Vagina (tissue), 2 donors: ENCODE results near the gene ZNF438. TPM values are rescaled to one million over a fixed set of nuclear protein-coding genes. Genes with fewer than 3 reads are reported as not detected.
A peak's percentile ranks its signal among the peaks of the same experiment; 100 is the strongest.
"Not testable (repeated sequence)": the region's sequence is repeated elsewhere in the genome, so short reads cannot be mapped to it uniquely, and the experiment has no call there.

ENCODE experiments used
- DNase-seq, 2 donors: peaks; one replicate each; pipeline ENCODE4 v3.0.0-alpha.2; 2017; ENCODE audit errors: extremely low spot score in 2 of 2
- H3K27ac ChIP-seq: fragments of 200-600 bp; sonication (generic); one replicate; pipeline ENCODE4 v1.5.1; 2019
- H3K27me3 ChIP-seq: fragments of 200-600 bp; sonication (generic); one replicate; pipeline ENCODE4 v1.5.1; 2019
- H3K36me3 ChIP-seq, 2 donors: fragments of 200-600 bp; sonication (generic); one replicate each; pipeline ENCODE4 v1.5.1; 2017 to 2019
- H3K4me1 ChIP-seq: fragments of 200-600 bp; sonication (generic); one replicate; pipeline ENCODE4 v1.5.1; 2019
- H3K4me3 ChIP-seq, 2 donors: fragments of 200-600 bp; sonication (generic); 1 replicate in 1 of 2; 2 replicates in 1 of 2; pipeline ENCODE4 v1.5.1; 2016 to 2019
- H3K9me3 ChIP-seq: fragments of 200-600 bp; sonication (generic); one replicate; pipeline ENCODE4 v1.5.1; 2019
- CTCF ChIP-seq, 3 experiments: fragments of 450-650 bp in 2 of 3; fragments of 200-600 bp in 1 of 3; sonication (generic) in 1 of 3; IDR thresholded peaks; one replicate each; pipeline ENCODE4 v1.5.1; 2017 to 2019; ENCODE audit warnings: antibody characterized with exemption in 3 of 3, mild to moderate bottlenecking in 2 of 3, moderate library complexity in 2 of 3
- POLR2A ChIP-seq, 2 donors: fragments of 450-650 bp; IDR thresholded peaks; one replicate each; pipeline ENCODE4 v1.6.1; 2017; ENCODE audit warnings: antibody characterized with exemption in 2 of 2, mild to moderate bottlenecking in 2 of 2, moderate library complexity in 2 of 2
- POLR2AphosphoS5 ChIP-seq, 2 donors: sonication (generic); formaldehyde crosslinking; IDR thresholded peaks; one replicate each; pipeline ENCODE4 v1.9.0; 2017; ENCODE audit warnings: antibody characterized with exemption in 2 of 2, mild to moderate bottlenecking in 2 of 2, low read depth in 1 of 2; ENCODE audit not compliant: insufficient read depth in 1 of 2
- intact Hi-C: fragments of 100-400 bp; cut with DNase I; formaldehyde crosslinking; loops from one replicate; pipeline ENCODE4 v1.15.1; 2023
- total RNA-seq: library from RNA; depleted of rRNA; stranded (reverse); fragments of >200 nt; gene quantifications from one replicate; pipeline ENCODE4 v1.2.3, GENCODE V29; 2016

ZNF438 gene
- total RNA-seq, 1 donor from 2014 or later: 11.8 TPM

- intact Hi-C loops: no loop called here
- Histone ChIP-seq H3K36me3 (no peaks in the 10 kb centered on the region), H3K27me3 (no peaks in the 10 kb centered on the region), H3K4me1 (peaks cover 24% of the 10 kb centered on the region), H3K4me3 (no peak overlapping the region), H3K9me3 (no peaks in the 10 kb centered on the region), H3K27ac (no peak overlapping the region)
- TF ChIP-seq POLR2AphosphoS5 (IDR thresholded peaks at IDR 0.05; ENCODE audit: insufficient read depth in 1 of 2, low read depth in 1 of 2): no peak
- TF ChIP-seq CTCF (IDR thresholded peaks at IDR 0.05): no peak
- no peak for DNase-seq
These were observed 45.6 kb downstream of the ZNF438 start for GRCh38 chr10:30986053-30986555.

- Histone ChIP-seq H3K27me3 (no peaks in the 10 kb centered on the region), H3K4me1 (peaks cover 24% of the 10 kb centered on the region), H3K36me3 (no peaks in the 10 kb centered on the region), H3K4me3 (no peak overlapping the region), H3K9me3 (no peaks in the 10 kb centered on the region), H3K27ac (peak overlapping the region; percentile 54)
- no peak for DNase-seq
- TF ChIP-seq POLR2AphosphoS5 (IDR thresholded peaks at IDR 0.05; ENCODE audit: insufficient read depth in 1 of 2, low read depth in 1 of 2) (no peak), POLR2A (IDR thresholded peaks at IDR 0.05) (no peak), CTCF (IDR thresholded peaks at IDR 0.05) (no peak)
- intact Hi-C loops: no loop called here
These were observed 46.2 kb downstream of the ZNF438 start for GRCh38 chr10:30985512-30985911.

- H3K4me3 ChIP-seq: peak overlapping the region in 1 of 2 donors; percentile 3
- no peaks in the 10 kb centered on the region for H3K9me3 ChIP-seq
- intact Hi-C loops: no loop called here
- no peaks in the 10 kb centered on the region for H3K27me3 ChIP-seq
- H3K4me1 ChIP-seq: peaks cover 24% of the 10 kb centered on the region
- H3K36me3 ChIP-seq: no peaks in the 10 kb centered on the region
- H3K27ac ChIP-seq: peak overlapping the region; percentile 54
- no peak for DNase-seq
- TF ChIP-seq POLR2AphosphoS5 (IDR thresholded peaks at IDR 0.05; ENCODE audit: insufficient read depth in 1 of 2, low read depth in 1 of 2): no peak
- TF ChIP-seq POLR2A (IDR thresholded peaks at IDR 0.05): no peak
- no peak for TF ChIP-seq CTCF (IDR thresholded peaks at IDR 0.05)
These were observed 46.9 kb downstream of the ZNF438 start for GRCh38 chr10:30984563-30985328.

- H3K4me3 ChIP-seq, H3K9me3 ChIP-seq, H3K27me3 ChIP-seq, intact Hi-C loops, H3K27ac ChIP-seq, H3K36me3 ChIP-seq, DNase-seq: not testable (repeated sequence)
- H3K4me1 ChIP-seq: peaks cover 24% of the 10 kb centered on the region
These were observed 48.5 kb downstream of the ZNF438 start for GRCh38 chr10:30983209-30983608.

GRCh38 chr10:30980951-30981616 lies 50.6 kb downstream of the ZNF438 start:
- no peak for DNase-seq
- peaks cover 21% of the 10 kb centered on the region for H3K4me1 ChIP-seq
- no peaks in the 10 kb centered on the region for H3K27me3 ChIP-seq
- H3K9me3 ChIP-seq: no peaks in the 10 kb centered on the region
- no peak overlapping the region for H3K4me3 ChIP-seq
- TF ChIP-seq POLR2AphosphoS5 (IDR thresholded peaks at IDR 0.05; ENCODE audit: insufficient read depth in 1 of 2, low read depth in 1 of 2) (peak in 1 of 2 donors; percentile 75), CTCF (IDR thresholded peaks at IDR 0.05) (no peak)
- no peaks in the 10 kb centered on the region for H3K36me3 ChIP-seq
- intact Hi-C loops: no loop called here
- H3K27ac ChIP-seq: no peak overlapping the region
